ENCODE measurements around the gene PLCB3. TPM values are rescaled to one million over a fixed set of nuclear protein-coding genes. Genes with fewer than 3 reads are reported as not detected.

PLCB3 gene
- total RNA-seq, 1 experiment from 2014 or later, result 69.0 TPM

DNA sequence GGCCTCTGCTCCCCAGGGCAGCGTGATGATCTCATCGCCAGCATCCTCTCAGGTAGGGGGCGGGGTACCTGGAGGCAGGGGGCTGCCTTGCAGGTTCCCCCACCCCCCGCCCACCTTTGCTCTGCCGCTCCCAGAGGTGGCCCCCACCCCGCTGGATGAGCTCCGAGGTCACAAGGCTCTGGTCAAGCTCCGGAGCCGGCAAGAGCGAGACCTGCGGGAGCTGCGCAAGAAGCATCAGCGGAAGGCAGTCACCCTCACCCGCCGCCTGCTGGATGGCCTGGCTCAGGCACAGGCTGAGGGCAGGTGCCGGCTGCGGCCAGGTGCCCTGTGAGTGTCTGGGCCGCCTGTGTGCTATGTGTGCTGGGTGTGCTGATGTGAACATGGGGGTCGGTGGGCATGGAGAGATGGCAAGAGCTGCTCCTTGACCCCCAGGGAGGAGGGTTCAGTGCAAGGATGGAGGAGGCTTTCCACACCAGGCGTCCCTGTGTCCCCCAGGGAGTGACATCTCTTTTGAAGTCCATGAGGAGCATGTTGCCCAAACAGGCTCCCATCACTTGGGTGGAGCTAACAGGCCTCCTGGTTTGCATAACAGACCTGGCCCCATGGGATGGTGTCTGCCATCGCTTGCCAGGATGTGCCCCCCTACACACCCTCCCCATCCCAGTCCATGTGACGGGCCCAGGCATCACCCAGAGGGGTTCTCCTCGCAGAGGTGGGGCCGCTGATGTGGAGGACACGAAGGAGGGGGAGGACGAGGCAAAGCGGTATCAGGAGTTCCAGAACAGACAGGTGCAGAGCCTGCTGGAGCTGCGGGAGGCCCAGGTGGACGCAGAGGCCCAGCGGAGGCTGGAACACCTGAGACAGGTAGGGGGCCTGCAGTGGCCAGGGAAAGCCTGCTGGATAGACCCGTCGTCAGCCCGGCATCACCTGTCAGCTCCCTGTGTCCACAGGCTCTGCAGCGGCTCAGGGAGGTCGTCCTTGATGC is 14.1 kb downstream of the PLCB3 start:
- no peak overlapping the region for H3K4me2 ChIP-seq (ENCODE audit: low read length)
- no peak overlapping the region for H3K9ac ChIP-seq (ENCODE audit: low read length)
- POLR2A ChIA-PET (ENCODE audit: unreplicated experiment), result interaction anchor here (0.6 kb wide), 1 partner anchor 17 kb away, joined by 3 read pairs; no protein-coding TSS in a partner anchor
- no peaks in the 10 kb centered on the region for H4K20me1 ChIP-seq (ENCODE audit: low read length)
- H3K27ac ChIP-seq (ENCODE audit: low read length), result no peak overlapping the region
- no peak for TF ChIP-seq EZH2phosphoT487 (IDR thresholded peaks at IDR 0.05; ENCODE audit: borderline replicate concordance, low read length)
- TF ChIP-seq EZH2 (IDR thresholded peaks at IDR 0.05; ENCODE audit: low read length, unreplicated experiment), result no peak
- TF ChIP-seq, protein P1, sequence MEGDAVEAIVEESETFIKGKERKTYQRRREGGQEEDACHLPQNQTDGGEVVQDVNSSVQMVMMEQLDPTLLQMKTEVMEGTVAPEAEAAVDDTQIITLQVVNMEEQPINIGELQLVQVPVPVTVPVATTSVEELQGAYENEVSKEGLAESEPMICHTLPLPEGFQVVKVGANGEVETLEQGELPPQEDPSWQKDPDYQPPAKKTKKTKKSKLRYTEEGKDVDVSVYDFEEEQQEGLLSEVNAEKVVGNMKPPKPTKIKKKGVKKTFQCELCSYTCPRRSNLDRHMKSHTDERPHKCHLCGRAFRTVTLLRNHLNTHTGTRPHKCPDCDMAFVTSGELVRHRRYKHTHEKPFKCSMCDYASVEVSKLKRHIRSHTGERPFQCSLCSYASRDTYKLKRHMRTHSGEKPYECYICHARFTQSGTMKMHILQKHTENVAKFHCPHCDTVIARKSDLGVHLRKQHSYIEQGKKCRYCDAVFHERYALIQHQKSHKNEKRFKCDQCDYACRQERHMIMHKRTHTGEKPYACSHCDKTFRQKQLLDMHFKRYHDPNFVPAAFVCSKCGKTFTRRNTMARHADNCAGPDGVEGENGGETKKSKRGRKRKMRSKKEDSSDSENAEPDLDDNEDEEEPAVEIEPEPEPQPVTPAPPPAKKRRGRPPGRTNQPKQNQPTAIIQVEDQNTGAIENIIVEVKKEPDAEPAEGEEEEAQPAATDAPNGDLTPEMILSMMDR (conservative IDR thresholded peaks at IDR 0.05; ENCODE audit: low read depth, low read length), result no peak
- no peak overlapping the region for H3K4me3 ChIP-seq (ENCODE audit: low read length)
- no peaks in the 10 kb centered on the region for H3F3A ChIP-seq (ENCODE audit: low read length, unreplicated experiment)
- peaks cover 26% of the 10 kb centered on the region for H3K4me1 ChIP-seq (ENCODE audit: insufficient read depth, low read length)
- DNase-seq (no peak), ATAC-seq (no peak)
- no peak overlapping the region for H2AFZ ChIP-seq (ENCODE audit: low read length)
- intact Hi-C loops (cut with micrococcal nuclease), result no loop called here
- BruUV-seq (replicated peaks), result no TSS peak
- H3K79me2 ChIP-seq (ENCODE audit: low read length), result no peaks in the 10 kb centered on the region
- no peaks in the 10 kb centered on the region for H3K9me3 ChIP-seq (ENCODE audit: low read length)
- no peaks in the 10 kb centered on the region for H3K27me3 ChIP-seq (ENCODE audit: low read length)
- CTCF ChIA-PET, result no interaction called here
- H3K36me3 ChIP-seq (ENCODE audit: low read depth, low read length), result peaks cover 31% of the 10 kb centered on the region; the same call in 1 of the 2 replicates
- H3K9me2 ChIP-seq (replicated peaks; ENCODE audit: low read length), result no peaks in the 10 kb centered on the region

DNA sequence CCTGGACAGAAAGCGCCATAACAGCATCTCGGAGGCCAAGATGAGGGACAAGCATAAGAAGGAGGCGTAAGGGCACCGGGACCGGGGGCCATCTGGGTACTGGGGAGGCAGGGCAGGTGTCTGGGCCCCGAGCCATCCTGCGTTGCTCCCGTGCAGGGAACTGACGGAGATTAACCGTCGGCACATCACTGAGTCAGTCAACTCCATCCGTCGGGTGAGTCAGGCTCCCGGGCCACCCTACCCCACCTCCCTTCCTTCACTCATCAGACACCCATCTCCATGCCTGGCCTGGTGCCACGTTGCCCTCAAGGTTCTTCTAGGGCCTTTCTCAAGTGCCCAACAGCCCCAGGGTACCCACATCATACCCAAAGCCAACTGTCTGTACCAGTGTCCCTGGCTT is 15.0 kb downstream of the PLCB3 start:
- peaks cover 25% of the 10 kb centered on the region; the same call in 1 of the 2 replicates for H3K36me3 ChIP-seq (ENCODE audit: low read depth, low read length)

More for the DNA sequence above, 15.0 kb downstream of the PLCB3 start:
- Histone ChIP-seq H3K9me2 (replicated peaks; ENCODE audit: low read length) (no peaks in the 10 kb centered on the region), H3K9me3 (ENCODE audit: low read length) (no peaks in the 10 kb centered on the region), H3K27ac (ENCODE audit: low read length) (no peak overlapping the region), H2AFZ (ENCODE audit: low read length) (no peak overlapping the region), H3K4me3 (ENCODE audit: low read length) (no peak overlapping the region), H3K79me2 (ENCODE audit: low read length) (peaks cover under 1% of the 10 kb centered on the region; the same call in 1 of the 2 replicates), H3K27me3 (ENCODE audit: low read length) (no peaks in the 10 kb centered on the region), H3K4me2 (ENCODE audit: low read length) (no peak overlapping the region), H3F3A (ENCODE audit: low read length, unreplicated experiment) (no peaks in the 10 kb centered on the region), H3K4me1 (ENCODE audit: insufficient read depth, low read length) (peaks cover 31% of the 10 kb centered on the region), H4K20me1 (ENCODE audit: low read length) (no peaks in the 10 kb centered on the region), H3K9ac (ENCODE audit: low read length) (no peak overlapping the region)
- POLR2A ChIA-PET (ENCODE audit: unreplicated experiment), result interaction anchor here (0.6 kb wide), 1 partner anchor 20 kb away, joined by 3 read pairs; no protein-coding TSS in a partner anchor
- DNase-seq, result peak; percentile 60
- ATAC-seq, result no peak
- intact Hi-C loops (cut with micrococcal nuclease), result no loop called here
- CTCF ChIA-PET, result no interaction called here
- no TSS peak for BruUV-seq (replicated peaks)
- TF ChIP-seq, protein P1 (conservative IDR thresholded peaks at IDR 0.05; ENCODE audit: low read depth, low read length), result no peak
- TF ChIP-seq EZH2phosphoT487 (IDR thresholded peaks at IDR 0.05; ENCODE audit: borderline replicate concordance, low read length) (no peak), EZH2 (IDR thresholded peaks at IDR 0.05; ENCODE audit: low read length, unreplicated experiment) (no peak)
